NCI-H2029 treated with DMSO at 0.1 percent for 48 hours (cell line): ENCODE data around the gene TAF7L.

Experiments used
- DNase-seq: peaks from one replicate; lab custom pipeline; 2025; lab: John Stamatoyannopoulos, UW

TAF7L gene

GRCh38 chrX:101220662-101221260 is 70.4 kb downstream of the TAF7L start:
- DNase-seq = no peak

GRCh38 chrX:101219864-101220346 is 71.2 kb downstream of the TAF7L start:
- DNase-seq = no peak

GRCh38 chrX:101219116-101219863 is 71.8 kb downstream of the TAF7L start, which contains the start of gene DRP2:
Gene DRP2, plus strand, starts transcription at chrX:101219786. Its CDS starts 11,862 bp downstream, at chrX:101231648.
- DNase-seq = no peak
